Cerebellar nuclear complex (tissue), 1 donor: ENCODE data around the gene E4F1.
"Not testable (repeated sequence)": the region's sequence is repeated elsewhere in the genome, so short reads cannot be mapped to it uniquely, and the experiment has no call there.

Experiments used
- DNase-seq, 2 experiments: peaks; one replicate each; lab custom pipeline; 2025; lab: John Stamatoyannopoulos, UW

The E4F1 gene

GRCh38 chr16:2189252-2189893 lies 34.0 kb upstream of the E4F1 start:
- DNase-seq = no peak

GRCh38 chr16:2190002-2190658 lies 33.3 kb upstream of the E4F1 start:
- no peak for DNase-seq

GRCh38 chr16:2190659-2191445 lies 32.5 kb upstream of the E4F1 start:
- no peak for DNase-seq

- DNase-seq = no peak
Measured at GRCh38 chr16:2191446-2191706, 32.0 kb upstream of the E4F1 start.

- no peak for DNase-seq
Measured at GRCh38 chr16:2194166-2194834, 29.1 kb upstream of the E4F1 start.

GRCh38 chr16:2194852-2195321 lies 28.5 kb upstream of the E4F1 start:
- peak in 1 of 2 experiments; percentile 40 for DNase-seq

GRCh38 chr16:2195322-2196161 lies 27.8 kb upstream of the E4F1 start:
- no peak for DNase-seq

- no peak for DNase-seq
Measured at GRCh38 chr16:2196162-2196980, 27.0 kb upstream of the E4F1 start, which contains the start of gene CASKIN1. TSS of gene CASKIN1 (minus strand) at chr16:2196605. CDS start at chr16:2196432, 173 bp downstream.

- DNase-seq = no peak
Measured at GRCh38 chr16:2196981-2197511, 26.3 kb upstream of the E4F1 start.

- DNase-seq = no peak
Measured at GRCh38 chr16:2197765-2198164, 25.6 kb upstream of the E4F1 start.

GRCh38 chr16:2198283-2198682 lies 25.1 kb upstream of the E4F1 start:
- DNase-seq = no peak

GRCh38 chr16:2199095-2199494 lies 24.3 kb upstream of the E4F1 start:
- DNase-seq = no peak

GRCh38 chr16:2199621-2200139 lies 23.7 kb upstream of the E4F1 start:
- no peak for DNase-seq

- no peak for DNase-seq
Measured at GRCh38 chr16:2200313-2200712, 23.1 kb upstream of the E4F1 start.

- not testable (repeated sequence) for DNase-seq
Measured at GRCh38 chr16:2203119-2203688, 20.2 kb upstream of the E4F1 start.

- no peak for DNase-seq
Measured at GRCh38 chr16:2204416-2205103, 18.8 kb upstream of the E4F1 start.

GRCh38 chr16:2205104-2205966 lies 18.1 kb upstream of the E4F1 start, which contains the start of gene MLST8:
TSS of gene MLST8 (plus strand) at chr16:2205454. CDS start at chr16:2206086, 632 bp downstream.
- DNase-seq = no peak

- DNase-seq = no peak
Measured at GRCh38 chr16:2205967-2206313, 17.5 kb upstream of the E4F1 start.
